Subcutaneous adipose tissue (tissue), 4 donors: ENCODE measurements around the gene DTD1. TPM values are rescaled to one million over a fixed set of nuclear protein-coding genes. Genes with fewer than 3 reads are reported as not detected.

ENCODE experiments used
- total RNA-seq, 4 donors: library from RNA; depleted of rRNA; stranded (reverse); fragments of >200 nt; gene quantifications; one replicate each; pipeline ENCODE4 v1.1.0, GENCODE V29; 2016
- TF ChIP-seq, protein P1 (sequence below): fragments of 450-650 bp; IDR thresholded peaks from one replicate; pipeline ENCODE4 v1.5.1; 2016; ENCODE audit warnings: low read depth, mild to moderate bottlenecking, control low read depth, antibody characterized with exemption, moderate library complexity

DTD1 gene
- total RNA-seq, 4 donors from 2014 or later: 15.8 to 31.3 (median 28.7) TPM

DNA sequence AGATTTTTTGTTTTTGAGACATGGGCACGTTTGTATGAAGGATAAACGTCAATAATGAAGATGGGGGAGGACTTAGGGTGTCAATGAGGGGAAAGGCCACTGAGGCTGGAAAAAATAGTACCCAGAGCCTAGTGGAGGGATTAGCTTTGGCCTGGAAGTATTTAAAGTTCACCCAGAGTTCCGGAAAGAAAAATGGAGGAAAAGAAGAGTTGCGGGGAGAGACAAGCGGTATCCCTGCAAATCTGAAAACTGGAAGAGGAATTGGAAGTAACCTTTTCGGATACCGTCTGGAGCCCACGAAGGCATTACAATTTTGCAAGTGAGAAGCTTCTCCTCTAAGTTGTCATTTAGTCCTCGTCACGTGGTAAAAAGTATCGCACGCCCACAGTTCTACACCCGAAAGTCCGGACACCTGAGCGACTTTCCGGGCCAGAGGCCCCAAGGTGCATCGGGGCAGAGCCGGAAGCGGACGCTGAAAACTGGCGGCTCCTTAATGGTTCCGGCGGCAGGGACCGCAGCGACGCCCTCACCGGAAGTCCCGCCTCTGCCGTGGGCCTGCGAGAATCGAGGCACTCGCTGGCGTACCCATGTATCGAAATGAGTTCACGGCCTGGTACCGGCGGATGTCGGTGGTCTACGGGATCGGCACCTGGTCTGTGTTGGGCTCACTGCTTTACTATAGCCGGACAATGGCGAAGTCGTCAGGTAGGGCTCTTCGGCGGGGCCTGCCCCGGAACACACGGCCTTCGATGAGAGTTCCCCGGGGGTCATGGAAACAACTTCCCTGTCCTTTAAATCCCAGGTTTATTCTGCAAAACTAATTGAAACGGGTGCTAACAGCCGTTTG, 20.7 kb upstream of the DTD1 start, which contains the start of gene SMIM26:
Gene SMIM26, plus strand, starts transcription at position 541 of the 847 bp plus-strand sequence. Its CDS starts 47 bp downstream, at position 588.
- TF ChIP-seq, protein P1, sequence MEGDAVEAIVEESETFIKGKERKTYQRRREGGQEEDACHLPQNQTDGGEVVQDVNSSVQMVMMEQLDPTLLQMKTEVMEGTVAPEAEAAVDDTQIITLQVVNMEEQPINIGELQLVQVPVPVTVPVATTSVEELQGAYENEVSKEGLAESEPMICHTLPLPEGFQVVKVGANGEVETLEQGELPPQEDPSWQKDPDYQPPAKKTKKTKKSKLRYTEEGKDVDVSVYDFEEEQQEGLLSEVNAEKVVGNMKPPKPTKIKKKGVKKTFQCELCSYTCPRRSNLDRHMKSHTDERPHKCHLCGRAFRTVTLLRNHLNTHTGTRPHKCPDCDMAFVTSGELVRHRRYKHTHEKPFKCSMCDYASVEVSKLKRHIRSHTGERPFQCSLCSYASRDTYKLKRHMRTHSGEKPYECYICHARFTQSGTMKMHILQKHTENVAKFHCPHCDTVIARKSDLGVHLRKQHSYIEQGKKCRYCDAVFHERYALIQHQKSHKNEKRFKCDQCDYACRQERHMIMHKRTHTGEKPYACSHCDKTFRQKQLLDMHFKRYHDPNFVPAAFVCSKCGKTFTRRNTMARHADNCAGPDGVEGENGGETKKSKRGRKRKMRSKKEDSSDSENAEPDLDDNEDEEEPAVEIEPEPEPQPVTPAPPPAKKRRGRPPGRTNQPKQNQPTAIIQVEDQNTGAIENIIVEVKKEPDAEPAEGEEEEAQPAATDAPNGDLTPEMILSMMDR: no peak

DNA sequence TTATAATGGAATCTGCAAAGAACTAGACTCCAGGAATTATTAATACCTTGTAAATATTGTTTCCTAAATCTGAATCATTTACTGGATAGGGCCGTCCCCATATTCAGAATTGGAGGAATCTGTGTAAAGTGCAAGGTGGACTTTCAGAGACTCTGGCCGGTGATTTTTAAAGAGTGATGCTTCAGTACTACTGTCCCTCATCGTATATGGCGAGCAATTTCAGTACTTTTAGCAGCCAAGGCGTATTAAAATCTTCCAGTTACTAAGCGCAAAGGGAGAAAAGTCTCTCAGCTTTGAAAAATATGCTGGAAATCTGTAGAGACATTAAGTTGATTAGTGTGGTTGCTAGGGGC, 20.1 kb upstream of the DTD1 start:
- TF ChIP-seq, protein P1: no peak

GRCh38 chr20:18571009-18571408, 16.8 kb upstream of the DTD1 start:
- TF ChIP-seq, protein P1: no peak

DNA sequence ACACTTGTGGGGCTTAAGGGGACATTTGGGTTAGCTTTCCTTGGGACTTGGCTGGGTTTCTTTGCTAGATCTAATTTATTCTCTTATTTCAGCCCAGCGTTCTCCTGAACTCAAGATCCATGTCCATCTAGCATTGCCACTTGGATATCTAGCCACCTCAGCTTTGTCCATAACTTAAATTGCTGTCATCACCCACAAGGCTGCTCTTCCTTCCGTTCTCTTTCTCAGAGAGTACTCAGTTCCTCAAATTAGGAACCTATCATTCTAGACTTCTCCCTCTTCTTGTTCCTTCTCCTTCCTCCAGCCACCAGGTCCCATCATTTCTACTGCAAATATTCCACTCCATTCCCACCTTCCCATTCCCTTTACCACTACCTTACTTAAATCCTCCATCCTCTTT, 16.3 kb upstream of the DTD1 start:
- TF ChIP-seq, protein P1: no peak

- TF ChIP-seq, protein P1: no peak
Observed at GRCh38 chr20:18577942-18578341, 9.9 kb upstream of the DTD1 start.

DNA sequence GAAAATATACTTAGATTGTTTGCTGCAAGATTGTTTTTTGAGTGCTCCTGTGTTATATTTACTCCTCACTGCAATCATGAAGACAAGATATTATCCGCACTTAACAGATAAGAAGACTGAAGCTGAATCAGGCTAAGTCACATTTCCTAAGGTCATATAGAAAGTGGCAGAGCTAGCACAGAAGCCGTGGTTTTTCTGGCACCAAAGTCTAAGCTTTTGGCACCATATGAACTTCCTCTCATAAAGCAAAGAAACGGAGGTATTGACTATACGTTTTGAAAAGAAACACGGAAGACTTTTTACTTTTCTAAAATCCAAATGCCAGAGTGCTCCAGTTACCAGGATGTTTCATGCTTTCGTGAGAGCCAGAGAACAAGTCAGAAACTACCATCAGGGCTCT, 9.3 kb upstream of the DTD1 start:
- TF ChIP-seq, protein P1: no peak

DNA sequence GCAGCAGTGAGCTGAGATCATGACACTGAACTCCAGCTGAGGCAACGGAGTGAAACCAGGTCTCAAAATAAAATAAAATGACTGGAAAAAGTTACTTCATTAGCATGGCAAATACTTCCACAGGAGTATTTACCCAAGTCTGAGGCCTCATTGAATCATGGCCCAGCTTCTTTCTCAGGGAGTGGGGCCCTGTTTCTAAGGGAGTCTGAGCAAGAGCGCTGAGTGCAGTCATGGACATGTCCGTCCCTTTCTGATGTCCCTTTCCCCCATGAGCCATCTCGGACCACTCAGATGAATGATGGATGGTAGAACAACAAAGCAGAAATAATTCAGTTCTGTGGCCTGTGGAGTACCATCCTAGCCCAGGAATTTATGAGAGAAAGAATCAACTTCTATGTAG, 7.8 kb upstream of the DTD1 start:
- TF ChIP-seq, protein P1: no peak
